Suprapubic skin (tissue), 4 donors: ENCODE results near the gene ENO4.

Experiments
- EP300 ChIP-seq: sonication (generic); formaldehyde crosslinking; IDR thresholded peaks from one replicate; pipeline ENCODE4 v1.6.1; 2017; ENCODE audit warnings: antibody characterized with exemption
- POLR2A ChIP-seq, 2 donors: fragments of 450-650 bp; IDR thresholded peaks; one replicate each; pipeline ENCODE4 v1.6.1; 2017; ENCODE audit warnings: antibody characterized with exemption in 2 of 2, mild to moderate bottlenecking in 2 of 2, moderate library complexity in 2 of 2
- POLR2AphosphoS5 ChIP-seq, 3 donors: sonication (generic); formaldehyde crosslinking; IDR thresholded peaks; one replicate each; pipeline ENCODE4 v1.6.1; 2017; ENCODE audit warnings: antibody characterized with exemption in 3 of 3
- TF ChIP-seq, protein P1 (sequence below), 2 donors: fragments of 200-600 bp in 1 of 2; fragments of 450-650 bp in 1 of 2; sonication (generic) in 1 of 2; IDR thresholded peaks; one replicate each; pipeline ENCODE4 v1.5.1; 2016 to 2019; ENCODE audit warnings: antibody characterized with exemption in 2 of 2, mild to moderate bottlenecking in 1 of 2, moderate library complexity in 1 of 2

DNA sequence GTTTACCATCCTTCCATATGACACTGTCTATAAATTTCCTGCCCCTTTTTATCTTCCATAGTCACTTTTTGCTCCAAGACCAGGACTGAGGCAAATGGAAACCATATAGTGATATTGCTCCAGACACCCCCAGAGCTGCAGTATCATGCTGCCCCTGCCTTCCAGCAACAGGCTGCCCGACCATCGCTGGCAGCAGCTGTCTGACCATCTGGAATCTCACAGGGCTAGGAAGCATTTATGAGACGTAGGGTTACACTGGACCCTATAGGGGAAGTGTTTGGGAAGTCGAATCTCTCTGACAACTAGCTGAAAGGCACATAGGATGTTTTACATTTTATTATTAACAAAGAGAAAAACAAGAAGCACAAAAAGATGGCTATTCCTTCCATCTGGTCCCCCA is 19.4 kb downstream of the ENO4 start:
- TF ChIP-seq, protein P1, sequence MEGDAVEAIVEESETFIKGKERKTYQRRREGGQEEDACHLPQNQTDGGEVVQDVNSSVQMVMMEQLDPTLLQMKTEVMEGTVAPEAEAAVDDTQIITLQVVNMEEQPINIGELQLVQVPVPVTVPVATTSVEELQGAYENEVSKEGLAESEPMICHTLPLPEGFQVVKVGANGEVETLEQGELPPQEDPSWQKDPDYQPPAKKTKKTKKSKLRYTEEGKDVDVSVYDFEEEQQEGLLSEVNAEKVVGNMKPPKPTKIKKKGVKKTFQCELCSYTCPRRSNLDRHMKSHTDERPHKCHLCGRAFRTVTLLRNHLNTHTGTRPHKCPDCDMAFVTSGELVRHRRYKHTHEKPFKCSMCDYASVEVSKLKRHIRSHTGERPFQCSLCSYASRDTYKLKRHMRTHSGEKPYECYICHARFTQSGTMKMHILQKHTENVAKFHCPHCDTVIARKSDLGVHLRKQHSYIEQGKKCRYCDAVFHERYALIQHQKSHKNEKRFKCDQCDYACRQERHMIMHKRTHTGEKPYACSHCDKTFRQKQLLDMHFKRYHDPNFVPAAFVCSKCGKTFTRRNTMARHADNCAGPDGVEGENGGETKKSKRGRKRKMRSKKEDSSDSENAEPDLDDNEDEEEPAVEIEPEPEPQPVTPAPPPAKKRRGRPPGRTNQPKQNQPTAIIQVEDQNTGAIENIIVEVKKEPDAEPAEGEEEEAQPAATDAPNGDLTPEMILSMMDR (IDR thresholded peaks at IDR 0.05) = no peak
- TF ChIP-seq POLR2A (IDR thresholded peaks at IDR 0.05) (no peak), POLR2AphosphoS5 (IDR thresholded peaks at IDR 0.05) (no peak), EP300 (no peak)
